ENCODE data around the gene SNX5.
"Not testable (repeated sequence)": the region's sequence is repeated elsewhere in the genome, so short reads cannot be mapped to it uniquely, and the experiment has no call there.

SNX5 gene

DNA sequence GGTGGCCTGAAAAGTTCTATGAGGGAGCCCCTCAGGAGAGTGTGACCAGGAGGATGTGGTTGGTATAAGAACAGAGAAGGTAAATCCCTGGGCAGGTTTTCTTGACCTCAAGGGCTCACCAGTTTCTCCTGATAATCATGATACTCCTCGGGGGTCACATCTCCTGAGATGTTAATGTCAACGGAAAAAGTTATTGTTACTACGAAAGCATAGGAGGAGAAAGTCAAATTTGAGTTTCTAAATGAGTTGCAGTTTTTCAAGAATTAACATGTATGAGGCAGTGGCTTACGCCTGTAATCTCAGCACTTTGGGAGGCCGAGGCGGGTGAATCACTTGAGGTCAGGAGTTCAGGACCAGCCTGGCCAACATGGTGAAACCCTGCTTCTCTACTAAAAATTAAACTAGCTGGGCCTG is 23.6 kb upstream of the SNX5 start:
- no peak for DNase-seq

DNA sequence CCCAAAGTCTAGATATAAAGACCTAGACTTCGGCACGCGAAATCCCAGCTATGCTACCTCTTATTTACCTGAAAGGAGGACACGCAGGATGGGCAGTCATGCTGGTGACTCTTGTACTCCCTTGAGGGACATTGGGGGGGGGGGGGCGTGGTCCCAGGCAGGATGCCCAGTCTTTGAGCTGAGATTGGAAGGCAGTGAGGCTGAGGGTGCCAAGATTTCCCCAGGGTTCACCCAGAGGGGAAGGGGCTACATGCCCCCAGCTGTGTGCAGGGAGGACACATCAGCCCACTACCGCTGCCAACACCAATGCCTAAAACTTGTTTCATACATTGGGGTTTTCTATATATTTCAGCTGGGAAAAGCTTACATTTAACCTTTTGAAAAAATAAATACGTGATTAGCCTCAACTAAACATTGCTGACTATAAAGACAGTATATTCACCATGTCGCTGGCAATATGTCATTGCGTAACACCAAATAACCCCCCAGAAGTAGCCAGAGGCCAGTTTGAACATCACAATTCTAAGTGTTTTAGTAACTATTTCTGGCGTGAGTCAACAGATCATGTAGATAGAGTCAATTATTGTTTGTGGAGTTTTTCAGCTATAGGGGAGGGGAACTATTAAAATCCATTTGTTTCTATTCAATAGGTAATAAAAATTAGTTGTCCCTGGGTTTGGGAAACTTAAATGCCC is 21.8 kb upstream of the SNX5 start:
- DNase-seq = no peak

DNA sequence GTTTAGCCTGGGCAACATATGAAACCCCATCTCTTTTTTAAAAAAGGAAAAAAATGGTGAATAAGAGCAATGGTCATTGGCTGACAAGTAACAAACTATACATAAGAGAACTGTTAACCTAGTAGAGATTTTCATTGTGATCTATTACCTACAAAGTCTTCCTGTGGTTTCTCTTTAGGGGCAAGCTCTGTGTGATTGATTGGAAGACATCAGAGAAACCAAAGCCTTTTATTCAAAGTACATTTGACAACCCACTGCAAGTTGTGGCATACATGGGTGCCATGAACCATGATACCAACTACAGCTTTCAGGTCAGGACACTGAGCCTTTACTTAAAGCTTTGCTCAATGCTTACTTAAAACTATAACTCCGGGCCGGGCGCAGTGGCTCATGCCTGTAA is 19.4 kb upstream of the SNX5 start:
- no peak for DNase-seq

DNA sequence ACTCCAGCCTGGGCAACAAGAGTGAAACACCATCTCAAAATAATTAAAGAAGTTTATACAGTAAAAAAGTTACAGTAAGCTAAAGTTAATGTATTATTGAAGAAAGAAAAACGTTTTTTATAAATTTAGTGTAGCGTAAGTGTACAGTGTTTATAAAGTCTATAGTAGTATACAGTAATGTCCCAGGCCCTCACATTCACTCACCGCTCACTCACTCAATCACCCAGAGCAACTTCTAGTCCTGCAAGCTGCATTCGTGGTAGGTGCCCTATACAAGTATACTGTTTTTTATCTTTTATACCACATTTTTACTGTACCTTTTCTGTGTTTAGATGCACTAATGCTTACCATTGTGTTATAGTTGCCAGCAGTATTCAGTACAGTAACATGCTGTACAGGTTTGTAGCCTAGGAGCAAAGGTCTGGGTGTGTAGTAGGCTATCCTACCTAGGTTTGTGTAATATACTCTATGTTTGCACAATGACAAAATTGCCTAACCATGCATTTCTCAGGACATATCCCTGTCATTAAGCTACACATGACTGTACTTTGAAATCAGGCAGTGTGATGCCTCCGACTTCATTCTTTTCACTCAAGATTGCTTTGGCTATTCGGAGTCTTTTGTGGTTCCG is 16.9 kb upstream of the SNX5 start:
- no peak for DNase-seq

DNA sequence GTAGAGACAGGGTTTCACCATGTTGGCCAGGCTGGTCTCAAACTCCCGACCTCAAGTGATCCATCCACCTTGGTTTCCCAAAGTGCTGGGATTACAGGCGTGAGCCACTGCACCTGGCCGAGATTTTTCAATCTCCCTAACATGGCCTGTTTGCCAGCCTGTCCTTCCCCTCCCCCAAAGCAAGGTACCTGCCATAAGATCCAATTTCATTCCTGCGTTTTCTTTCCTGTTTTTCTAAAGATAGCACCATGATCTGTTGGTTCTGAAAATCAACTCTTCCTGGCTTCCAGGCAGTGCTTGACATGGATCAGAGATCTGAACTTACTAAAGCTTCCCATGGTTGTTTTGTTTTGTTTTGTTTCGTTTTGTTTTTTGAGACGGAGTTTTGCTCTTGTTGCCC is 7.7 kb upstream of the SNX5 start:
- no peak for DNase-seq

DNA sequence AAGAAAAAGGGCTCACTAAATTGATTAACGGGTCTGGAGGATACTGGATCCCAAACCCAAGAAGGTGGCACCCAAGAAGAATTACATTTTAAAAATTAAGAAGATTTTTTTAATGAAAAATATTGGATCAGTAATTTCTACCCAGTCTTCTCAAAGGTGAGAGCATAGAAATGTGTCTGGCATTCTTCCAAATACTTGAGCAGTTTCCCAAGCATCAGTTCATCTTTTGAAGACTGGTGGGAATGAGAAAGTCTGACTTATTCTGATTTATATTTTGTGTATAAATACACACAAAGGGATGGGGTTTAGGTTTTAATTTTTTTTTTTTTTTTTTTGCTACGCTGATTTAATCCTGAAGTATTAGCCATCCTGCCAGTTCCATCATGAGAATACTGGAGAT is 3.5 kb upstream of the SNX5 start:
- peak; percentile 20 for DNase-seq

DNA sequence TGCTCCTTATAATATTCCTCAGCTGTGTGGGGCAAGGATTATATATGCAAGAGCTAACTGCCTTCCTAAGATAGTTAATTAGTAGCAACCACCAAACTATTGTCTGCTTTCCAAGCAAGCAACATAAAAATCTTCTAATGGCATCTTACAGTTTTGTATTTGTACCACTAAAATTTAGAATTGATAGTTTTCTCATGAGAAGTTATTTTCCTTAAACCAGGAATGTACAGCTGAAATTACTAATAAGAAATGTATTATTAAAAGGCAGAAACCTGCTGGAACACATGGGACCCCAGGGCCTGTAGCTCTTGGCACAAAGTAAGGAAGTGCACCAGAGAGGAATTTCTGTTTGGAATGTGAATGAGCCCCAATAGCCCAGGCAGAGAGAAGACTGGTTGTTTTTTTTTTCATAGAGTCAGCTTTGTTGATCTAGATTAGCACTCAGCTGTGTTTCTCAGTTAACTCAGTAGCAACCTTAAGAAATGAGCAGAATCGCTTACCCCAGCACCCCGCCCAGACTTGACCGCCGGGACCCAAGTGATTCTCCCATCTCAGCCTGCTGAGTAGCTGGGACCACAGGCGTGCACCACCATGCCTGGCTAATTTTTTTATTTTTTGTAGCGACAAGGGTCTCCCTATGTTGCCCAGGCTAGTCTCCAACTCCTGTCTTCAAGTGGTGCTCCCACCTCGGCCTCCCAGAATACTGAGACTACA is 2.9 kb upstream of the SNX5 start:
- no peak for DNase-seq

DNA sequence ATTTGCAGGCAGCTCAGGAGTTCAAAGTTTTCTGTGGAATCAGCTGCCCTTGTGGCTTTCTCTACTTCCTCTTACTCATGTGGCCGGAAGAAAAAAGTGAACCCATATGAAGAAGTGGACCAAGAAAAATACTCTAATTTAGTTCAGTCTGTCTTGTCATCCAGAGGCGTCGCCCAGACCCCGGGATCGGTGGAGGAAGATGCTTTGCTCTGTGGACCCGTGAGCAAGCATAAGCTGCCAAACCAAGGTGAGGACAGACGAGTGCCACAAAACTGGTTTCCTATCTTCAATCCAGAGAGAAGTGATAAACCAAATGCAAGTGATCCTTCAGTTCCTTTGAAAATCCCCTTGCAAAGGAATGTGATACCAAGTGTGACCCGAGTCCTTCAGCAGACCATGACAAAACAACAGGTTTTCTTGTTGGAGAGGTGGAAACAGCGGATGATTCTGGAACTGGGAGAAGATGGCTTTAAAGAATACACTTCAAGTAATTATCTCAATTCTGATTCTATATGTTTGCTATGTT is 1.4 kb upstream of the SNX5 start:
- DNase-seq = no peak

DNA sequence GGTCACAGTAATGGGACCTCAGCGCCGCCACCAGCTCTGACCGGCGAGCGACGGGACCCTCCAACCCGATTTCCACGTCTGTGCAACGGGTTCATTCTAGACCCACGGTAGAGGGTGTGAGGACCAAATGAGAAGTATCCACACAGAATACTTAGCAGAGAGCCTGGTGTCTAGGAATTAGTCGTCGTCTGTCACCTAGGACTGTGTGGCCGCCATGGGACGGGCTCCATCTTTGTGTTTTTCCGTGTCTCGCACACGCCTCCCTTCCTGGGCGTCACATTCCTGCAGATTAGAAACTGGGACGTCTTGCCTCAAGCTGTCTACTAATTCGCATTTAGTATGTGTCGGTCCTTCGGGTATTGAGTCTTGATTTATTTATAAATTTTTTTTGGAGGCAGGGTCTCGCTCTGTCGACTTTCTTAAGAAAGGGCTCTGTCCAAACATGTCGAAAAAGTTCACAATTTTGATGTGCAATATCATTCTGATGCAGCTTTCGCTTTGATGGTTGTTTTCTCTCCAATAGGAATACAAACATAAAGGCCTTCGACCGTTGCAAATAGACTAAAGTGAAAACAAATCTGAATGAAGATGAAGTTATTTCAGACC is 787 bp upstream of the SNX5 start:
- peak; percentile 52 for DNase-seq

DNA sequence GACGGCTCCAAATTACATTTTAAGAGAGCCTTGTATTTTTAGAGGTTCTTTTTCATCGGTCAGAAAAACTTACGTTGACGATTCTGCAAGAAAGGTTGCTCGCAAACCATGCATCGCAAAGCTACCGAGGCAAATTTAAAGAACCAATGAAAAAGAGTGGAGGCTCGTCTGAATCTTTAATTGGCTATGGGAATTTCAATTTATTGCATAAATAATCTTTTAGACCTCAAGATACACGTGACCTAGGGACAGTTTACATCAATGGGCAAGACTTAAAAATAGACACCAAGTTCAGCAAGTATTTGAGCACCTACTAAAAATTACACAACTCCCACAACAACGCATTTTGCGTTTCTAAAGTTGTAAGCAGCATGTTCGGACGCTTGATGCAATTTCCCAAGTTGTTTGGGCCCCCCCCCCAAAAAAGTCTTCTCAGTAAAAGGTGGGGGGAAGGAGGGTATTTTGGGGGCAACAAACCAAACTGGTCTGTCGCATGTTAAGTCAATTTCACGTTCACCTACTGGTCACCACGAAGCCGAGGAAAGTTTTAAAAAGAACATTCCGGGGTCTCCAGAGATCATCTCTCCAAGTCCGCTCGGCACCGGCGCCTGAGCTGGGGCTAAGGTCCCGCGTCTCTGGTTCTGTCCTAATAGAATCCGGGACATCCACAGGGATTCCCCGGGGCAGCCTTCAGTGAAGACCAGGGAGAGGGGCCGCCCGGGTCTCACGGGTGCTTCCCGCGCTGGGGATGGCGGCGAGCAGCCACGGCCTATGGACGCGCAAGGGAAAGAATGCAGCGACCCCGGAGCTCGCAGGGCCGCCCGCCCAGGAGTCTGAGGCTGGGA is 851 bp downstream of the SNX5 start:
- DNase-seq = peak; percentile 43

DNA sequence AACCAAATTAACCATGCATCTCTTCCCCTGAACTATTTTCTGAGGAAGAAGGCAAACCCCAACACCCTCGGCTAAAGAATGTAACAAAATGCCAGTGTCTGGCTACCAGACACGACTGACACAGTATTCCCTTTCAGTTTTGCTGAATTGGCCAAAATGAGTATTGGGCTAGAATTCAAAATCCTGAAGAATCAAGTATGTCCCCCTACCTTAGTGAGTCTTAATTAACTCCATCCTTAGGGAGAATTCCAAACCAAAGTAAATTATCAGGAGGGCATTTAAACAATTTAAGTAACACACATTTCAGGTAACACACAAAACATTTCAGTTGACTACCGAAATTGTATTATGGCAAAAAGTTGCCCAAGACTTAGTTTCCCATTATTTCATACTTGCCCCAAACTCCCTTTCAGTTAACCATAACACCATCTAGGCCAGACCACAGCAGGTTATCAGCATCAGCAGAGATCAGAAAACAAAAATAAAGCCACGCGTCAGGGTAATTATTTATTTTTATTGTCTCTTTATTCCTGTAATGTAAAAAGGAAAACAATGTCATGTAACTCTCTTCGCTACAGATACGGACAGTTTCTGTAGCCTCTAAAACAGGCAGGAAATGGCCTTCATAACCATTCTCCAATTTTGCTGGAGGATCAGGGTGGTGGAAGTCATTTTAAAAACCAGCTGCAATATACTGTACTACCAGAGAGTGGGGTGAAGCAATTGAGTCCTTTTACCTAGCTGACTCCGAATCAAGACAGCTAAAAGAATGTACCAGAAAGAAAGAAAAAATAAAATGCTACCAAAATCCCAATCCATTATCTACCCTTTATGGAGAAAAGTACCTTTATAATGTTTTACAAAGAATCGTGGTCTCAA is 1.9 kb downstream of the SNX5 start:
- DNase-seq = peak; percentile 13

DNA sequence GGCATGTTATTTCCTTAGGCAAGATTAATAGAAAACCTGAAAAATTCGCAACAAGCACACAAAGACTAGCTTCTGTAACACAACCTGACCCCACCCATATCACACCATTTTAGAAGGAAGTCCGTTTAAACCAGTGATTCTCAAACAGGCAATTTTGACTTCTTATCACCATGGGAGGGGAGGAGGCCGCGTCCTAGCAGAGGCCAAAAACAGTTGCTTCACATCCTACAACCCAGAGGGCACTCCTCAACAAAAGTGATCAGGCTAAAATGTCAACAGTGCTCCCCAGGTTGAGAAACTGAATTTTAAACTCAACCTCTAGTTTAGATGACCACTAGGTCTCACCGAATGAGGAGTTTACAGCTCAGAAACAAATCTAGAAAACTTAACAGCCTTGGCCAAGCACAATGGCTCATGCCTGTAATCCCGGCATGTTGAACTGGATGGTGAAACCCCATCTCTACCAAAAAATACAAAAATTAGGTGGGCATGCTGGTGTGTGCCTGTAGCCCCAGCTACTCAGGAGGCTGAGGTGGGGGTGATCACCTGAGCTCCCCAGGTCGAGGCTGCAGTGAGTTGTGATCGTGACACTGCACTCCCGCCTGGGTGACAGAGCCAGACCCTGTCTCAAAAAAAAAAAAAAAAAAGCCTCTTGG is 3.4 kb downstream of the SNX5 start:
- no peak for DNase-seq

DNA sequence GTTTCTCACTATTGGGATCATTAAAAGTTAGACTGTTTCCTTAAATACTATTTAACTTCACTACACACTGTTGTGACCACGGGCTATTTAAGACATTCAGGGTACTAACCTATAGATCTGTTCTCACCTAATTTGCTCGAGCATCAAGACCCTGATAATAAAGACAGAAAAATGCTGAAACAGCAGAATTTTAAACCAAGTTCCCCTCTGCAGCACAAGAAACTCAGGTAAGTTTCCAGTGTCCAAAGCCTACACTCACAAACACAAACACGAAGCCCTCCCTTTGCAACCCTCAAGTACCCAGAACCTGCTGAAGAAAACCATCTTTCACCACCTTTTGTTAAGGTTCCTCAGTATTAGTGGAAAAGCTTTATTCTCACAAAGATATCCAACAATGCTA is 4.0 kb downstream of the SNX5 start:
- DNase-seq = no peak

DNA sequence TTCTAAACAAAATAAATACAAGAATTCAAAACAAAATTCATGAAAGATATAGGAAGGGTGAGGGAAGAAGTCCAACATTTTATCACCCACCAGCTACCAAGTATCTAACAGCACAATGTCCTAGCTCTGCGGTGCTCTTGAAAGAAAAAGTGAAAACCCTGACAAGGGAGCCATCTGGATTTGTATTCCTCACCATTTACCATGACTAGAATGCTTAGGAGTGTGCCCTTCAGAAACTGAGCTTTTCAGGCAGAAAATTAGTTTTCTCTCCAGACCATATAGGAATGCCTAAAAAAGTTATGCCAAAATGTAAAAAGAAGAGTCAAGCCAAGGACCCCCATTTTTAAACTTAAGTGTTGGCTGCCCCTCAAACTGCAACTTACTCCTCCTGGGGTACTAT is 4.5 kb downstream of the SNX5 start:
- no peak for DNase-seq

DNA sequence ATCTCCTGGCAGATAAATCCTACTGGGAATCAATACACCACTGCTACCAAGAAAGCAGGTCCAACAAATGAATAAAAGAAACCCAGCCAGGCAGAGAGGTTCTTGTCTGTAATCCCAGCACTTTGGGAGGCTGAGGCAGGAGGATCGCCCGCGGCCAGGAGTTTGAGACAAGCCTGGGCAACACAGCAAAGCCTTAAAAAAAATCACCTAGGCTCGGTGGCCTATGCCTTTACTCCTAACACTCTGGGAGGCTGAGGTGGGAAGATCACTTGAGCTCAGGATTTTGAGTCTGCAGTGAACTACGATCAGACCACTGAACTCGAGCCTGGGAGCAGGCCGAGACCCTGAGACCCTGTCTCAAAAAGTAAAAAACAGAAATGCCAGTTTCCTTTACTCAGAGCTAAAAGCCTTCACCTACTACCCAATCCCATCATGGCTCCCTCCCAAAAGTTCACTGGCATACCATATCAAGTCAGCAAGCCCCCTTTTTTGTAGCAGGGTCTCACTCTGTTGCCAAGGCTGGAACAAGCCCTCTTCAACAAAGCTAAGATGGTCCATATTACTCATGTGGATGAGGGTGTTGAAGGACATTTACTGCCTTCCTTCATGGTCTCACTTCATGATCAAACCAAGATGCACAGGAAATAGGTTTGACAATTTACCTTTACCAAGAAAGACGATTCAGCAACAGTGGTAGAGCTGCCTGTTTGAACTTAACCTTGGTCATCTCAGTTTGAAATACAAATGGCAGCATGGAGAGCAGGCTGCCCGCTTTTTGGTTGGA is 5.3 kb downstream of the SNX5 start:
- DNase-seq = no peak

DNA sequence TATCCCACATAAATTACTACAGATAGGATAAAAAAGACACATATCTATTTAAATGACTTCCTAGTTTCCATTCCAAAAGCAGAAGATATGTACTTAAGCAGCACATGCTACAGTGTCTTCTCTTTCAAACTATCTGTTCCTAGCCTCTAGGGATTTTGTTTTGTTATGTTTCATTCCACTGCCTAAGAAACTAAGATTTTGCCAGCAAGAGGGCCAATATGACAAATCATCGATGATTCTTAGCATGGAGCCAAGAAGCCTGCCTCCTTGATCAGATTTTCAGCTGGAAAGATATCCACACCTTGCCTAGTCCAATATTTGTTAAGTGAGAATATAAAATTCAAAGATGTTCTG is 7.0 kb downstream of the SNX5 start:
- no peak for DNase-seq

DNA sequence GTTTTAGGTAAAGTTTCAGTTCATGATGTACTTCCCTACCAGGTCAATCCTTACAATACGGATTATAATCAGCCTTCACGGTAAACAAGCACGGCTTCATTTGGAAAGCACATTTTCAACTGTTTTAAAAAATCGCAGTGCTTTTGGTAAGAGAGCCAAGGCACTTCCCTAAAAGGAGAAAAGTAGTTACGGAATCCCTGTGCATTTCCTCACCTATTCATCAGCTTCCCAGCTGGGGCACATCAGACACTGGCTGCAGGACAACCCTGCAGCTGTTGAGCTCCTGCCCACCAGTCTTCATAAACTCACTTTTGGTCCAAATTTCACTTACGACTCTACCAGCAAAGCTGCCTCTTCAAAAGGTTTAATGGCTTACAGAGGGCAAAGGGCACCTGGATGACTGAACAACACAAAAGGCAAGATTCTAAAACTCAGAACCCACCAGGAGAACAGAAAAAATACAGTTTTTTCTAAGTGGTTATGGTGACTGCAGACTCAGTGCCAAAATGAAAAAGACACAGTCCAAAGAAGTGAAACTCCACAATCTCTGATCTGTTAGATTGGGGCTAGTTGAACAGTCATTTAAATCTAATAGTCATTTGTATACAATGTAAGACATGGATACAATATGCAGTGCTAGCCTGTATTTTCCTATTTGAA is 7.5 kb downstream of the SNX5 start:
- DNase-seq = no peak

DNA sequence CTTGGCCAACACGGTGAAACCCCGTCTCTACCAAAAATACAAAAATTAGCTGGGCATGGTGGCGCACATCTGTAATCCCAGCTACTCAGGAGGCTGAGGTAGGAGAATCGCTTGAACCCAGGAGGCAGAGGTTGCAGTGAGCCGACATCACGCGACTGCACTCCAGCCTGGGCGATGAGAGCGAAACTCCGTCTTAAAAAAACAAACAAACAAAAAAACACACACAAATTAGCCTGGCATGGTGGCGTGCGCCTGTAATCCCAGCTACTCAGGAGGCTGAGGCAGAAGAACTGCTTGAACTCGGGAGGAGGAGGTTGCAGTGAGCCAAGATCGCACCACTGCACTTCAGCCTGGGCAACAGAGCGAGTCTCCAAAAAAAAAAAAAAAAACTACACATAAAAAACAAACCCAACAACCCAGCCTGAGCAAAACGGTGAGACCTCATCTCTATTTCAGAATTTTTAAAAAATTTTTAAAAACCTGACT is 8.2 kb downstream of the SNX5 start:
- not testable (repeated sequence) for DNase-seq

DNA sequence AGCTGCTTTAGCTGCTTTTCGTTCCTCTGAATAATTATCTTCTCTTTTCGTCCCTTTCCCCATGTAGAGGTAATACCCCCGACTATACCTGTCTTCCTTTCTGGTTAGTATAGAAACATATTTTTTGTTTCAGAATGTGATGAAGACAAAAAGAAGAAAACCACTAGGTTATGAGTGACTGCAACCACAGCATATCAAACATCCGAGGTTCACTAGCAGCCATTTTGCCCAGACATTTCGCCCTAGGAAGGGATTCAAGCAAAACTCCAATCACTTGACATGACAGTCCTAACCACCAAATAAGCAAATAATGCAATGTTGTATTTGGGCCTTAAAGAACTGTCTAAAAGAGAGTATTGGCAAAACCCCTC is 9.4 kb downstream of the SNX5 start:
- no peak for DNase-seq
